HEK293 (cell line): ENCODE measurements around the gene DGKZ.

Source experiments
- ZNF121 ChIP-seq: fragments of 450-650 bp; formaldehyde crosslinking; IDR thresholded peaks from 2 replicates; pipeline ENCODE4 v1.5.1; 2016; ENCODE audit warnings: missing biosample characterization, missing genetic modification characterization
- ZXDB ChIP-seq: fragments of 450-650 bp; formaldehyde crosslinking; IDR thresholded peaks from 2 replicates; pipeline ENCODE4 v1.5.1; 2016; ENCODE audit warnings: missing biosample characterization, missing genetic modification characterization
- TF ChIP-seq, protein P1 (sequence below): fragments of 450-650 bp; formaldehyde crosslinking; IDR thresholded peaks from 2 replicates; pipeline ENCODE4 v1.5.1; 2017; ENCODE audit warnings: missing biosample characterization, missing genetic modification characterization
- TF ChIP-seq, protein P2 (sequence below): fragments of 450-650 bp; formaldehyde crosslinking; IDR thresholded peaks from 2 replicates; pipeline ENCODE4 v1.5.1; 2016; ENCODE audit warnings: missing biosample characterization, missing genetic modification characterization, borderline replicate concordance
- TF ChIP-seq, protein P3 (sequence below): fragments of 450-650 bp; formaldehyde crosslinking; IDR thresholded peaks from 2 replicates; pipeline ENCODE4 v1.5.1; 2016; ENCODE audit warnings: missing biosample characterization, missing genetic modification characterization

DNA sequence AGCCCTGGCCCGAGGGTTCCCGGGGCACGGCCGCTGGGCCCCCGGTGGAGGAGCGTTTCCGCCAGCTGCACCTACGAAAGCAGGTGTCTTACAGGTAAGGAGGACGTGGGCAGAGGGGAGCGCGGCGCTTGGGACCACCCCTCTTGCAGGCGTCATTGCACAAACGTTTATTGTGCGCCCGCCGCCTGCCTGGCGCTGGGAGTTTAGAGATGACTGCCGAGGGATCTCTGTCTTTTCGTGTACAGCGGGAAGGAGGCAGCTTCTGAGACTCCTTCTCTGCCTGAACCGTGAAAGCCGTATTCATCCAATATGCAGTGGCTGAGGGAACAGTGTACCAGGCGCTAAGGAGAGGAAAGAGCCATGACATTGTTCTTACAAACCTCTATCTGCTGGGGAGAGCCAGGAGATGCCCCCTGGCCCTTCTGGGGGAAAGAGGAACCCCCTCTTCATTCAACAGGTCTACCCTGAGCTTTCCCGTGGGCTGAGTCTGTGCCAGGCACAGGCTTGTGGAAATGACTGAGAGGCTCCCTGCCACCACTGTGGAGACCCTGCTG is 13.8 kb upstream of the DGKZ start:
- TF ChIP-seq, protein P1, sequence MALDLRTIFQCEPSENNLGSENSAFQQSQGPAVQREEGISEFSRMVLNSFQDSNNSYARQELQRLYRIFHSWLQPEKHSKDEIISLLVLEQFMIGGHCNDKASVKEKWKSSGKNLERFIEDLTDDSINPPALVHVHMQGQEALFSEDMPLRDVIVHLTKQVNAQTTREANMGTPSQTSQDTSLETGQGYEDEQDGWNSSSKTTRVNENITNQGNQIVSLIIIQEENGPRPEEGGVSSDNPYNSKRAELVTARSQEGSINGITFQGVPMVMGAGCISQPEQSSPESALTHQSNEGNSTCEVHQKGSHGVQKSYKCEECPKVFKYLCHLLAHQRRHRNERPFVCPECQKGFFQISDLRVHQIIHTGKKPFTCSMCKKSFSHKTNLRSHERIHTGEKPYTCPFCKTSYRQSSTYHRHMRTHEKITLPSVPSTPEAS (tag by site-specific recombination), result no peak
- TF ChIP-seq, protein P2, sequence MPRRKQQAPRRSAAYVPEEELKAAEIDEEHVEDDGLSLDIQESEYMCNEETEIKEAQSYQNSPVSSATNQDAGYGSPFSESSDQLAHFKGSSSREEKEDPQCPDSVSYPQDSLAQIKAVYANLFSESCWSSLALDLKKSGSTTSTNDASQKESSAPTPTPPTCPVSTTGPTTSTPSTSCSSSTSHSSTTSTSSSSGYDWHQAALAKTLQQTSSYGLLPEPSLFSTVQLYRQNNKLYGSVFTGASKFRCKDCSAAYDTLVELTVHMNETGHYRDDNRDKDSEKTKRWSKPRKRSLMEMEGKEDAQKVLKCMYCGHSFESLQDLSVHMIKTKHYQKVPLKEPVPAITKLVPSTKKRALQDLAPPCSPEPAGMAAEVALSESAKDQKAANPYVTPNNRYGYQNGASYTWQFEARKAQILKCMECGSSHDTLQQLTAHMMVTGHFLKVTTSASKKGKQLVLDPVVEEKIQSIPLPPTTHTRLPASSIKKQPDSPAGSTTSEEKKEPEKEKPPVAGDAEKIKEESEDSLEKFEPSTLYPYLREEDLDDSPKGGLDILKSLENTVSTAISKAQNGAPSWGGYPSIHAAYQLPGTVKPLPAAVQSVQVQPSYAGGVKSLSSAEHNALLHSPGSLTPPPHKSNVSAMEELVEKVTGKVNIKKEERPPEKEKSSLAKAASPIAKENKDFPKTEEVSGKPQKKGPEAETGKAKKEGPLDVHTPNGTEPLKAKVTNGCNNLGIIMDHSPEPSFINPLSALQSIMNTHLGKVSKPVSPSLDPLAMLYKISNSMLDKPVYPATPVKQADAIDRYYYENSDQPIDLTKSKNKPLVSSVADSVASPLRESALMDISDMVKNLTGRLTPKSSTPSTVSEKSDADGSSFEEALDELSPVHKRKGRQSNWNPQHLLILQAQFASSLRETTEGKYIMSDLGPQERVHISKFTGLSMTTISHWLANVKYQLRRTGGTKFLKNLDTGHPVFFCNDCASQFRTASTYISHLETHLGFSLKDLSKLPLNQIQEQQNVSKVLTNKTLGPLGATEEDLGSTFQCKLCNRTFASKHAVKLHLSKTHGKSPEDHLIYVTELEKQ (tag by site-specific recombination), result no peak
- TF ChIP-seq ZNF121 (tag by site-specific recombination) (no peak), ZXDB (no peak)
- TF ChIP-seq, protein P3, sequence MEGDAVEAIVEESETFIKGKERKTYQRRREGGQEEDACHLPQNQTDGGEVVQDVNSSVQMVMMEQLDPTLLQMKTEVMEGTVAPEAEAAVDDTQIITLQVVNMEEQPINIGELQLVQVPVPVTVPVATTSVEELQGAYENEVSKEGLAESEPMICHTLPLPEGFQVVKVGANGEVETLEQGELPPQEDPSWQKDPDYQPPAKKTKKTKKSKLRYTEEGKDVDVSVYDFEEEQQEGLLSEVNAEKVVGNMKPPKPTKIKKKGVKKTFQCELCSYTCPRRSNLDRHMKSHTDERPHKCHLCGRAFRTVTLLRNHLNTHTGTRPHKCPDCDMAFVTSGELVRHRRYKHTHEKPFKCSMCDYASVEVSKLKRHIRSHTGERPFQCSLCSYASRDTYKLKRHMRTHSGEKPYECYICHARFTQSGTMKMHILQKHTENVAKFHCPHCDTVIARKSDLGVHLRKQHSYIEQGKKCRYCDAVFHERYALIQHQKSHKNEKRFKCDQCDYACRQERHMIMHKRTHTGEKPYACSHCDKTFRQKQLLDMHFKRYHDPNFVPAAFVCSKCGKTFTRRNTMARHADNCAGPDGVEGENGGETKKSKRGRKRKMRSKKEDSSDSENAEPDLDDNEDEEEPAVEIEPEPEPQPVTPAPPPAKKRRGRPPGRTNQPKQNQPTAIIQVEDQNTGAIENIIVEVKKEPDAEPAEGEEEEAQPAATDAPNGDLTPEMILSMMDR, result no peak
